IPS-18c (cell line): ENCODE data around the gene NUDT15.
A peak's percentile ranks its signal among the peaks of the same experiment; 100 is the strongest.
"Not testable (repeated sequence)": the region's sequence is repeated elsewhere in the genome, so short reads cannot be mapped to it uniquely, and the experiment has no call there.

Source experiments
- H3K4me3 ChIP-seq: 2 replicates; pipeline ENCODE4 v1.7.0; 2013; ENCODE audit warnings: low read depth, mild to moderate bottlenecking, low read length, moderate library complexity; ENCODE audit not compliant: insufficient read depth
- H3K9me3 ChIP-seq: one replicate; pipeline ENCODE4 v1.6.1; 2013; ENCODE audit warnings: mild to moderate bottlenecking, low read length, moderate library complexity; ENCODE audit not compliant: control insufficient read depth, insufficient read depth

Gene NUDT15

GRCh38 chr13:48028066-48028465, 9.5 kb upstream of the NUDT15 start:
- H3K9me3 ChIP-seq: peaks cover 10% of the 10 kb centered on the region
- no peak overlapping the region for H3K4me3 ChIP-seq

GRCh38 chr13:48029859-48030258, 7.7 kb upstream of the NUDT15 start:
- H3K4me3 ChIP-seq: no peak overlapping the region
- peaks cover 10% of the 10 kb centered on the region for H3K9me3 ChIP-seq

- Histone ChIP-seq H3K4me3 (peak overlapping the region; percentile 83; the same call in 1 of the 2 replicates), H3K9me3 (no peaks in the 10 kb centered on the region)
Observed at GRCh38 chr13:48038761-48039160, 1.2 kb downstream of the NUDT15 start.

GRCh38 chr13:48040049-48040448, 2.5 kb downstream of the NUDT15 start:
- no peak overlapping the region for H3K4me3 ChIP-seq
- H3K9me3 ChIP-seq: no peaks in the 10 kb centered on the region

GRCh38 chr13:48040896-48041295, 3.4 kb downstream of the NUDT15 start:
- Histone ChIP-seq H3K9me3 (no peaks in the 10 kb centered on the region), H3K4me3 (no peak overlapping the region)

GRCh38 chr13:48042894-48043293, 5.4 kb downstream of the NUDT15 start:
- Histone ChIP-seq H3K4me3 (no peak overlapping the region), H3K9me3 (no peaks in the 10 kb centered on the region)

- Histone ChIP-seq H3K4me3 (no peak overlapping the region), H3K9me3 (no peaks in the 10 kb centered on the region)
Observed at GRCh38 chr13:48043789-48044503, 6.4 kb downstream of the NUDT15 start.

- H3K4me3 ChIP-seq: no peak overlapping the region
- no peaks in the 10 kb centered on the region for H3K9me3 ChIP-seq
Observed at GRCh38 chr13:48050550-48050949, 13.0 kb downstream of the NUDT15 start.

- peaks cover 4% of the 10 kb centered on the region for H3K9me3 ChIP-seq
- H3K4me3 ChIP-seq: no peak overlapping the region
Observed at GRCh38 chr13:48054601-48055000, 17.1 kb downstream of the NUDT15 start.

- Histone ChIP-seq H3K9me3 (peaks cover 4% of the 10 kb centered on the region), H3K4me3 (no peak overlapping the region)
Observed at GRCh38 chr13:48055712-48056111, 18.2 kb downstream of the NUDT15 start.

- not testable (repeated sequence) for H3K4me3 ChIP-seq, H3K9me3 ChIP-seq
Observed at GRCh38 chr13:48058536-48058935, 21.0 kb downstream of the NUDT15 start.

- H3K4me3 ChIP-seq, H3K9me3 ChIP-seq: not testable (repeated sequence)
Observed at GRCh38 chr13:48059951-48060350, 22.4 kb downstream of the NUDT15 start.

GRCh38 chr13:48066310-48066989, 28.9 kb downstream of the NUDT15 start:
- H3K9me3 ChIP-seq: peaks cover 23% of the 10 kb centered on the region
- no peak overlapping the region for H3K4me3 ChIP-seq

- H3K9me3 ChIP-seq: peaks cover 29% of the 10 kb centered on the region
Observed at GRCh38 chr13:48068036-48068435, 30.5 kb downstream of the NUDT15 start.

GRCh38 chr13:48068952-48069351, 31.4 kb downstream of the NUDT15 start:
- peaks cover 29% of the 10 kb centered on the region for H3K9me3 ChIP-seq
- no peak overlapping the region for H3K4me3 ChIP-seq

More at GRCh38 chr13:48068036-48068435, 30.5 kb downstream of the NUDT15 start:
- H3K4me3 ChIP-seq: no peak overlapping the region

GRCh38 chr13:48069573-48069972, 32.0 kb downstream of the NUDT15 start:
- Histone ChIP-seq H3K9me3 (peaks cover 29% of the 10 kb centered on the region), H3K4me3 (no peak overlapping the region)

- H3K9me3 ChIP-seq: peaks cover 29% of the 10 kb centered on the region
- no peak overlapping the region; the same call in 1 of the 2 replicates for H3K4me3 ChIP-seq
Observed at GRCh38 chr13:48070942-48071341, 33.4 kb downstream of the NUDT15 start.

- no peak overlapping the region for H3K4me3 ChIP-seq
Observed at GRCh38 chr13:48072304-48072703, 34.8 kb downstream of the NUDT15 start.

More at GRCh38 chr13:48072304-48072703, 34.8 kb downstream of the NUDT15 start:
- peaks cover 20% of the 10 kb centered on the region for H3K9me3 ChIP-seq
